Measurements from ENCODE around the gene KCNH6.

DNA sequence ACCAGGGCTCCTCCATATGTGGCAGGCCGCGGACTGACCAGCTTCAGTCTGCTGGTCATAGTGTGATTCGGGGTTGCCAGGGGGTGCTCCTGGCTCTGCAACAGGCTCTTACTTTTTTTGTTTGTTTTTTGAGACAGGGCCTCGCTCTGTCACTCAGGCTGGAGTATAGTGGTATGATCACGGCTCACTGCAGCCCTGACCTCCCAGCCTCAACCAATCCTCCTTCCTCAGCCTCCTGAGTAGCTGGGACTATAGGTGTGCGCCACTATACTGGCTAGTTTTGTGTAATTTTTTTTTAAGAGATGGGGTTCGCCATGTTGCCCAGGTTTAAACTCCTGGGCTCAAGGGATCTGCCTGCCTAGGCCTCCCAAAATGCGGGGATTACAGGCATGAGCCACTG lies 11.8 kb upstream of the KCNH6 start:
- TF ChIP-seq ESRRG (CRISPR knock-in tag; IDR thresholded peaks at IDR 0.05) (no peak), CREB5 (CRISPR knock-in tag; IDR thresholded peaks at IDR 0.05; ENCODE audit: low read depth) (no peak), ZFP30 (CRISPR knock-in tag; IDR thresholded peaks at IDR 0.05) (no peak), CSDC2 (CRISPR knock-in tag; IDR thresholded peaks at IDR 0.05) (no peak), SNAI2 (CRISPR knock-in tag; IDR thresholded peaks at IDR 0.05) (no peak), RARB (CRISPR knock-in tag; IDR thresholded peaks at IDR 0.05) (no peak)
- TF ChIP-seq, protein P1, sequence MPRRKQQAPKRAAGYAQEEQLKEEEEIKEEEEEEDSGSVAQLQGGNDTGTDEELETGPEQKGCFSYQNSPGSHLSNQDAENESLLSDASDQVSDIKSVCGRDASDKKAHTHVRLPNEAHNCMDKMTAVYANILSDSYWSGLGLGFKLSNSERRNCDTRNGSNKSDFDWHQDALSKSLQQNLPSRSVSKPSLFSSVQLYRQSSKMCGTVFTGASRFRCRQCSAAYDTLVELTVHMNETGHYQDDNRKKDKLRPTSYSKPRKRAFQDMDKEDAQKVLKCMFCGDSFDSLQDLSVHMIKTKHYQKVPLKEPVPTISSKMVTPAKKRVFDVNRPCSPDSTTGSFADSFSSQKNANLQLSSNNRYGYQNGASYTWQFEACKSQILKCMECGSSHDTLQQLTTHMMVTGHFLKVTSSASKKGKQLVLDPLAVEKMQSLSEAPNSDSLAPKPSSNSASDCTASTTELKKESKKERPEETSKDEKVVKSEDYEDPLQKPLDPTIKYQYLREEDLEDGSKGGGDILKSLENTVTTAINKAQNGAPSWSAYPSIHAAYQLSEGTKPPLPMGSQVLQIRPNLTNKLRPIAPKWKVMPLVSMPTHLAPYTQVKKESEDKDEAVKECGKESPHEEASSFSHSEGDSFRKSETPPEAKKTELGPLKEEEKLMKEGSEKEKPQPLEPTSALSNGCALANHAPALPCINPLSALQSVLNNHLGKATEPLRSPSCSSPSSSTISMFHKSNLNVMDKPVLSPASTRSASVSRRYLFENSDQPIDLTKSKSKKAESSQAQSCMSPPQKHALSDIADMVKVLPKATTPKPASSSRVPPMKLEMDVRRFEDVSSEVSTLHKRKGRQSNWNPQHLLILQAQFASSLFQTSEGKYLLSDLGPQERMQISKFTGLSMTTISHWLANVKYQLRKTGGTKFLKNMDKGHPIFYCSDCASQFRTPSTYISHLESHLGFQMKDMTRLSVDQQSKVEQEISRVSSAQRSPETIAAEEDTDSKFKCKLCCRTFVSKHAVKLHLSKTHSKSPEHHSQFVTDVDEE (CRISPR knock-in tag; IDR thresholded peaks at IDR 0.05), result no peak

Data from SK-N-SH treated with all-trans-retinoic acid at 6 μM for 48 hours (cell line).